WTC11 (cell line): ENCODE data around the gene CNTFR.

ENCODE experiments used
- JAZF1 ChIP-seq: fragments of 250-450 bp; sonication (Bioruptor Pico); IDR thresholded peaks from 2 replicates; pipeline ENCODE4 v1.9.0; 2021; ENCODE audit warnings: moderate library complexity, mild to moderate bottlenecking, inconsistent platforms
- NFE2L1 ChIP-seq: sonication (generic); formaldehyde crosslinking; IDR thresholded peaks from 2 replicates; pipeline ENCODE4 v1.8.1; 2023; ENCODE audit warnings: missing genetic modification reagents
- ZNF263 ChIP-seq: sonication (generic); formaldehyde crosslinking; IDR thresholded peaks from 2 replicates; pipeline ENCODE4 v1.8.1; 2022; ENCODE audit warnings: low read depth, mild to moderate bottlenecking, moderate library complexity, missing genetic modification reagents
- TF ChIP-seq, protein P1 (sequence below): fragments of 200-600 bp; IDR thresholded peaks from 2 replicates; pipeline ENCODE4 v1.8.0; 2022; ENCODE audit warnings: antibody characterized with exemption
- TF ChIP-seq, protein P2 (sequence below): sonication (generic); formaldehyde crosslinking; IDR thresholded peaks from 2 replicates; pipeline ENCODE4 v1.8.1; 2023; ENCODE audit warnings: mild to moderate bottlenecking, missing genetic modification reagents
- TF ChIP-seq, protein P3 (sequence below): sonication (generic); formaldehyde crosslinking; IDR thresholded peaks from 2 replicates; pipeline ENCODE4 v1.8.0; 2022; ENCODE audit warnings: mild to moderate bottlenecking, missing genetic modification reagents
- TF ChIP-seq, protein P4 (sequence below): sonication (generic); formaldehyde crosslinking; IDR thresholded peaks from 2 replicates; pipeline ENCODE4 v1.8.0; 2022; ENCODE audit warnings: mild to moderate bottlenecking, missing genetic modification reagents
- TF ChIP-seq, protein P5 (sequence below): sonication (generic); formaldehyde crosslinking; IDR thresholded peaks from 2 replicates; pipeline ENCODE4 v1.8.0; 2022; ENCODE audit warnings: mild to moderate bottlenecking, missing genetic modification reagents
- TF ChIP-seq, protein P6 (sequence below): sonication (generic); formaldehyde crosslinking; IDR thresholded peaks from 2 replicates; pipeline ENCODE4 v1.8.1; 2023; ENCODE audit warnings: mild to moderate bottlenecking, moderate library complexity, missing genetic modification reagents

DNA sequence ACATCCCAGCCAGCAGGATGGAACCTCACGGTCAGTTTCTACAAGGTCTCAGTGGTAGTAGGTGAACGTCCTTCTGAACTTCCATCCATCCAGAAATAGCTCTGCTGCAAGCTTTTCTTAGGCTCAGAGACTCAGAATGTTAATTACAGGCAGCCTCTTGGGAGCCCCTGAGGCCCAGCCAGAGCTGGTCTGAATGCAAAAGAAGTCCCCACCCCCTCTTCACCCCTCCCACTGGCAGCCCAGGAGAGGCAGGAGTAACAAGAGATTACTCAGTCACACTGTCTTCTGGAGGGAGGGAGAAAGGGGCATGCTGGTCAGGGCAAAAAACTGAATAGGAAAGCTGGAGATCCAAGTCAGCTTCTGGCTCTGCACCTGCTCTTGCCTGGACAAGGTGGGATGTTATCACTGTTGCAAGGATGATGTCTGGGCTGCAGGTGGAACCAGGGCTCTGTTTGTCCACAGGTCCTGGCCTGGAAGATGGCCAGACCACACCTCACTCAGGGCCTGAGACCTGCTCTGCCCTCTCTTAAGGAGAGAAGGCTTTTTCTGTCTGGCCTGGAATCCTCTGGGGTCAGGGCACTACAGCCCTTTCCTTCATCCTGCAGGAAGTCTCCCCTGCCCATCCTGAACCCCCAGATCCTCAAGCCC is 75.8 kb downstream of the CNTFR start:
- TF ChIP-seq ZNF263 (CRISPR knock-in tag) (no peak), NFE2L1 (CRISPR knock-in tag) (no peak), JAZF1 (CRISPR knock-in tag) (no peak)
- TF ChIP-seq, protein P1, sequence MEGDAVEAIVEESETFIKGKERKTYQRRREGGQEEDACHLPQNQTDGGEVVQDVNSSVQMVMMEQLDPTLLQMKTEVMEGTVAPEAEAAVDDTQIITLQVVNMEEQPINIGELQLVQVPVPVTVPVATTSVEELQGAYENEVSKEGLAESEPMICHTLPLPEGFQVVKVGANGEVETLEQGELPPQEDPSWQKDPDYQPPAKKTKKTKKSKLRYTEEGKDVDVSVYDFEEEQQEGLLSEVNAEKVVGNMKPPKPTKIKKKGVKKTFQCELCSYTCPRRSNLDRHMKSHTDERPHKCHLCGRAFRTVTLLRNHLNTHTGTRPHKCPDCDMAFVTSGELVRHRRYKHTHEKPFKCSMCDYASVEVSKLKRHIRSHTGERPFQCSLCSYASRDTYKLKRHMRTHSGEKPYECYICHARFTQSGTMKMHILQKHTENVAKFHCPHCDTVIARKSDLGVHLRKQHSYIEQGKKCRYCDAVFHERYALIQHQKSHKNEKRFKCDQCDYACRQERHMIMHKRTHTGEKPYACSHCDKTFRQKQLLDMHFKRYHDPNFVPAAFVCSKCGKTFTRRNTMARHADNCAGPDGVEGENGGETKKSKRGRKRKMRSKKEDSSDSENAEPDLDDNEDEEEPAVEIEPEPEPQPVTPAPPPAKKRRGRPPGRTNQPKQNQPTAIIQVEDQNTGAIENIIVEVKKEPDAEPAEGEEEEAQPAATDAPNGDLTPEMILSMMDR: no peak
- TF ChIP-seq, protein P2, sequence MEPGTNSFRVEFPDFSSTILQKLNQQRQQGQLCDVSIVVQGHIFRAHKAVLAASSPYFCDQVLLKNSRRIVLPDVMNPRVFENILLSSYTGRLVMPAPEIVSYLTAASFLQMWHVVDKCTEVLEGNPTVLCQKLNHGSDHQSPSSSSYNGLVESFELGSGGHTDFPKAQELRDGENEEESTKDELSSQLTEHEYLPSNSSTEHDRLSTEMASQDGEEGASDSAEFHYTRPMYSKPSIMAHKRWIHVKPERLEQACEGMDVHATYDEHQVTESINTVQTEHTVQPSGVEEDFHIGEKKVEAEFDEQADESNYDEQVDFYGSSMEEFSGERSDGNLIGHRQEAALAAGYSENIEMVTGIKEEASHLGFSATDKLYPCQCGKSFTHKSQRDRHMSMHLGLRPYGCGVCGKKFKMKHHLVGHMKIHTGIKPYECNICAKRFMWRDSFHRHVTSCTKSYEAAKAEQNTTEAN (CRISPR knock-in tag): no peak
- TF ChIP-seq, protein P3, sequence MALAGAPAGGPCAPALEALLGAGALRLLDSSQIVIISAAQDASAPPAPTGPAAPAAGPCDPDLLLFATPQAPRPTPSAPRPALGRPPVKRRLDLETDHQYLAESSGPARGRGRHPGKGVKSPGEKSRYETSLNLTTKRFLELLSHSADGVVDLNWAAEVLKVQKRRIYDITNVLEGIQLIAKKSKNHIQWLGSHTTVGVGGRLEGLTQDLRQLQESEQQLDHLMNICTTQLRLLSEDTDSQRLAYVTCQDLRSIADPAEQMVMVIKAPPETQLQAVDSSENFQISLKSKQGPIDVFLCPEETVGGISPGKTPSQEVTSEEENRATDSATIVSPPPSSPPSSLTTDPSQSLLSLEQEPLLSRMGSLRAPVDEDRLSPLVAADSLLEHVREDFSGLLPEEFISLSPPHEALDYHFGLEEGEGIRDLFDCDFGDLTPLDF (CRISPR knock-in tag): no peak
- TF ChIP-seq, protein P4, sequence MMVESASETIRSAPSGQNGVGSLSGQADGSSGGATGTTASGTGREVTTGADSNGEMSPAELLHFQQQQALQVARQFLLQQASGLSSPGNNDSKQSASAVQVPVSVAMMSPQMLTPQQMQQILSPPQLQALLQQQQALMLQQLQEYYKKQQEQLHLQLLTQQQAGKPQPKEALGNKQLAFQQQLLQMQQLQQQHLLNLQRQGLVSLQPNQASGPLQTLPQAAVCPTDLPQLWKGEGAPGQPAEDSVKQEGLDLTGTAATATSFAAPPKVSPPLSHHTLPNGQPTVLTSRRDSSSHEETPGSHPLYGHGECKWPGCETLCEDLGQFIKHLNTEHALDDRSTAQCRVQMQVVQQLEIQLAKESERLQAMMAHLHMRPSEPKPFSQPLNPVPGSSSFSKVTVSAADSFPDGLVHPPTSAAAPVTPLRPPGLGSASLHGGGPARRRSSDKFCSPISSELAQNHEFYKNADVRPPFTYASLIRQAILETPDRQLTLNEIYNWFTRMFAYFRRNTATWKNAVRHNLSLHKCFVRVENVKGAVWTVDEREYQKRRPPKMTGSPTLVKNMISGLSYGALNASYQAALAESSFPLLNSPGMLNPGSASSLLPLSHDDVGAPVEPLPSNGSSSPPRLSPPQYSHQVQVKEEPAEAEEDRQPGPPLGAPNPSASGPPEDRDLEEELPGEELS (CRISPR knock-in tag): no peak
- TF ChIP-seq, protein P5, sequence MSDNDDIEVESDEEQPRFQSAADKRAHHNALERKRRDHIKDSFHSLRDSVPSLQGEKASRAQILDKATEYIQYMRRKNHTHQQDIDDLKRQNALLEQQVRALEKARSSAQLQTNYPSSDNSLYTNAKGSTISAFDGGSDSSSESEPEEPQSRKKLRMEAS (CRISPR knock-in tag): no peak
- TF ChIP-seq, protein P6, sequence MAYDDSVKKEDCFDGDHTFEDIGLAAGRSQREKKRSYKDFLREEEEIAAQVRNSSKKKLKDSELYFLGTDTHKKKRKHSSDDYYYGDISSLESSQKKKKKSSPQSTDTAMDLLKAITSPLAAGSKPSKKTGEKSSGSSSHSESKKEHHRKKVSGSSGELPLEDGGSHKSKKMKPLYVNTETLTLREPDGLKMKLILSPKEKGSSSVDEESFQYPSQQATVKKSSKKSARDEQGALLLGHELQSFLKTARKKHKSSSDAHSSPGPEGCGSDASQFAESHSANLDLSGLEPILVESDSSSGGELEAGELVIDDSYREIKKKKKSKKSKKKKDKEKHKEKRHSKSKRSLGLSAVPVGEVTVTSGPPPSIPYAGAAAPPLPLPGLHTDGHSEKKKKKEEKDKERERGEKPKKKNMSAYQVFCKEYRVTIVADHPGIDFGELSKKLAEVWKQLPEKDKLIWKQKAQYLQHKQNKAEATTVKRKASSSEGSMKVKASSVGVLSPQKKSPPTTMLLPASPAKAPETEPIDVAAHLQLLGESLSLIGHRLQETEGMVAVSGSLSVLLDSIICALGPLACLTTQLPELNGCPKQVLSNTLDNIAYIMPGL (CRISPR knock-in tag): no peak
